Spinal cord (tissue), 10 donors: ENCODE data around the gene RPP38. TPM values are rescaled to one million over a fixed set of nuclear protein-coding genes. Genes with fewer than 3 reads are reported as not detected.

Source experiments
- DNase-seq, 6 donors: peaks; one replicate each; pipeline versions ENCODE4 v3.0.0 to v3.0.0-alpha.2; 2013 to 2015; ENCODE audit warnings: low spot score in 6 of 6, low read depth in 4 of 6
- H3K27ac ChIP-seq: one replicate; pipeline ENCODE4 v1.5.1; 2013; ENCODE audit warnings: low read depth, low read length, control low read depth
- H3K27me3 ChIP-seq: one replicate; pipeline ENCODE4 v1.6.1; 2013; ENCODE audit warnings: low read length; ENCODE audit not compliant: control insufficient read depth, insufficient read depth
- H3K36me3 ChIP-seq: one replicate; pipeline ENCODE4 v1.6.1; 2013; ENCODE audit warnings: low read length; ENCODE audit not compliant: control insufficient read depth, insufficient read depth
- H3K4me1 ChIP-seq: one replicate; pipeline ENCODE4 v1.6.1; 2013; ENCODE audit warnings: low read length; ENCODE audit not compliant: control insufficient read depth, insufficient read depth
- H3K4me3 ChIP-seq: one replicate; pipeline ENCODE4 v1.5.1; 2013; ENCODE audit warnings: low read depth, low read length, control low read depth
- H3K9me3 ChIP-seq: one replicate; pipeline ENCODE4 v1.6.1; 2013; ENCODE audit warnings: low read length; ENCODE audit not compliant: control insufficient read depth, insufficient read depth
- WGBS: methylation state at CpG from one replicate; pipeline ENCODE4 v1.1.5; 2013; ENCODE audit warnings: missing lambda C conversion rate; ENCODE audit not compliant: insufficient coverage; 5-methylcytosine and 5-hydroxymethylcytosine counted together
- polyA plus RNA-seq, 2 donors: library from polyadenylated mRNA; unstranded; fragments of 120-200 nt; gene quantifications; one replicate each; pipeline ENCODE4 v1.2.1, GENCODE V29; 2013; ENCODE audit not compliant: insufficient read length in 2 of 2
- total RNA-seq, 2 donors: library from RNA; depleted of rRNA in 1 of 2; stranded (reverse); fragments of 120-200 nt in 1 of 2; fragments of >200 nt in 1 of 2; gene quantifications; one replicate each; pipeline versions ENCODE4 v1.2.3 to v1.2.4, GENCODE V29; 2013 to 2014
- donor health status: healthy.

The RPP38 gene
- total and polyA plus RNA-seq, 4 donors, result 8.5 to 25.0 (median 16.3) TPM

DNA sequence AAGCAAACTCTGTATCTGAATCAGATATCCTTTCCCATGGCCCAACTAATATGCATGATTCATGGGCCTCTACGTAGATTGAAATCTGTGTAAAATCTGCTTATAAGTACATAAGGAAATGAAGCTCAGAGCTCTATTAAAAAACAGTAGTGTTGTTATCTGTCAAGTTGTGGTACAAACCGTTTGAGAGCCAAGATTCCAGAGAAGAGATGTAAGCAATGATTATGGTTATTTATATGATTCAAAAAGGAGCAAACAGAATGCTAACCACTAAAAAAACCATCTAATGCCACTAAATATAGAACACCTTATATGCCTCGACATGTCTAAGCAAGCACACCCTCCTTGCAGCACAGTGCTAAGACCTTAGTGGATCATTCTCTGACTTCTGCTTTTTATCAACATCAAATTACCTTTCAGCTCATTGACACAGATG is 26.6 kb downstream of the RPP38 start:
- Histone ChIP-seq H3K36me3 (peaks cover 28% of the 10 kb centered on the region), H3K27ac (no peak overlapping the region), H3K4me1 (no peaks in the 10 kb centered on the region), H3K9me3 (no peaks in the 10 kb centered on the region), H3K4me3 (no peak overlapping the region), H3K27me3 (no peaks in the 10 kb centered on the region)
- DNase-seq, result no peak
- 75% methylated on average over 1 of the region's 3 CpGs for WGBS

DNA sequence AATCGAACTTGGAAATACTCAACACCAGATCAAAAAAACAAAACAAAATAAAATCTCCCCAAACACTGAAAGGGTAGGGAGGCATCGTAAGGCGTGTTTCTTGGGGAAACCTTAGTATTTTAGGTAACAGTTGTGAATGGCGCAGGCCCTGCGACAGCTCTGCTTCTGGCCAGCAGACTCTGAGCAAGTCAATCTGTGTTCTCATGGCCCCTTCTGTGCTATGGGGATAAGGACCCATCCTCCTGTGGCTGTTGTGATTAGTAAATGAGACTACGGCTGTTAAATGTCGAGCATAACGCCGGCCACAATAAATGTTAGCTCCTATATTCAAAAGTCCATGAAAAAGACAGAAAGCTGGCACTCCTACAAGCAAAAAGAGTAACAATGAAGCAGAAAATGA is 27.0 kb downstream of the RPP38 start:
- H3K4me1 ChIP-seq, result no peaks in the 10 kb centered on the region
- no peaks in the 10 kb centered on the region for H3K9me3 ChIP-seq
- peaks cover 29% of the 10 kb centered on the region for H3K36me3 ChIP-seq
- 100% methylated on average over 2 of the region's 9 CpGs for WGBS
- no peak overlapping the region for H3K27ac ChIP-seq
- H3K4me3 ChIP-seq, result no peak overlapping the region
- H3K27me3 ChIP-seq, result no peaks in the 10 kb centered on the region
- no peak for DNase-seq

DNA sequence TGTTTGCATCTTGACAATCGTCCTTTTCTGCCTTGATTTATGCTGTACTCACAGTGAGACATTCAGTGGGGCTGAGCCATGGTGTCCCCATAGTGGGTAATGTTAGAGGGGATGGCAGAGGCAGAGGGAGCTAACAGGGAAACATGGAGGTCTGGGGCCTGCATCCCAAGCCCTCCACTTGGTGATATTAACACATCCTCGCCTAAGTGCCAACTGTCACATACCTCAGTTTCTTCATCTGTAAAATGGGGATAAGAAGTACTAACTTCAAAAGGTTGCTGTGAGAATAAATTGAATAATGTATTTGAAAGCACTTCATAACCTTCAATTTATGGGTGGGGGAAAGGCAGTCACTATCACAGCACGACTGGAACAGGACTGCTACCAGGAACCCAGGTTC is 27.8 kb downstream of the RPP38 start:
- Histone ChIP-seq H3K36me3 (peaks cover 31% of the 10 kb centered on the region), H3K27ac (no peak overlapping the region), H3K4me3 (no peak overlapping the region), H3K27me3 (no peaks in the 10 kb centered on the region), H3K4me1 (no peaks in the 10 kb centered on the region), H3K9me3 (no peaks in the 10 kb centered on the region)
- DNase-seq, result no peak
- WGBS, result no CpG with 5 or more reads among the region's 3 CpGs

DNA sequence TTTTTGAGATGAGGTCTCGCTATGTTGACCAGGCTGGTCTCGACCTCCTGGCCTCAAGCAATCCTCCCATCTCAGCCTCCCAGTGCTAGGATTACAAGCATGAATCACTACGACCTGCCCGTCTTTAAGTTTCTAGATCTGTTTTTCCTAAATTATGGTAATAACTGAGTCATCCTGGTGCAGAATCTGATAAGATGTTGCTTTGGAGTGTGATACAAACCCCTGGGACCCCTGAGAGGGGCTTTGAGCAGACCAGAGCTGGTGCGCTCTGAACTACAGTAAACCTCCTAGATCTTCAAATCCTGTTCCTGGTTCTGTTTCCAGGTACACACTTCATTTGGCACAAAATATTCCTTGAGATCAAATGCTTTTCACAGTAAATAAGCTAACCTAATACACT is 34.2 kb downstream of the RPP38 start:
- H3K36me3 ChIP-seq, result peaks cover 45% of the 10 kb centered on the region
- H3K4me3 ChIP-seq, result no peak overlapping the region
- H3K4me1 ChIP-seq, result no peaks in the 10 kb centered on the region
- H3K27ac ChIP-seq, result no peak overlapping the region
- WGBS, result no CpG with 5 or more reads among the region's 5 CpGs
- no peak for DNase-seq
- no peaks in the 10 kb centered on the region for H3K27me3 ChIP-seq
- H3K9me3 ChIP-seq, result no peaks in the 10 kb centered on the region

DNA sequence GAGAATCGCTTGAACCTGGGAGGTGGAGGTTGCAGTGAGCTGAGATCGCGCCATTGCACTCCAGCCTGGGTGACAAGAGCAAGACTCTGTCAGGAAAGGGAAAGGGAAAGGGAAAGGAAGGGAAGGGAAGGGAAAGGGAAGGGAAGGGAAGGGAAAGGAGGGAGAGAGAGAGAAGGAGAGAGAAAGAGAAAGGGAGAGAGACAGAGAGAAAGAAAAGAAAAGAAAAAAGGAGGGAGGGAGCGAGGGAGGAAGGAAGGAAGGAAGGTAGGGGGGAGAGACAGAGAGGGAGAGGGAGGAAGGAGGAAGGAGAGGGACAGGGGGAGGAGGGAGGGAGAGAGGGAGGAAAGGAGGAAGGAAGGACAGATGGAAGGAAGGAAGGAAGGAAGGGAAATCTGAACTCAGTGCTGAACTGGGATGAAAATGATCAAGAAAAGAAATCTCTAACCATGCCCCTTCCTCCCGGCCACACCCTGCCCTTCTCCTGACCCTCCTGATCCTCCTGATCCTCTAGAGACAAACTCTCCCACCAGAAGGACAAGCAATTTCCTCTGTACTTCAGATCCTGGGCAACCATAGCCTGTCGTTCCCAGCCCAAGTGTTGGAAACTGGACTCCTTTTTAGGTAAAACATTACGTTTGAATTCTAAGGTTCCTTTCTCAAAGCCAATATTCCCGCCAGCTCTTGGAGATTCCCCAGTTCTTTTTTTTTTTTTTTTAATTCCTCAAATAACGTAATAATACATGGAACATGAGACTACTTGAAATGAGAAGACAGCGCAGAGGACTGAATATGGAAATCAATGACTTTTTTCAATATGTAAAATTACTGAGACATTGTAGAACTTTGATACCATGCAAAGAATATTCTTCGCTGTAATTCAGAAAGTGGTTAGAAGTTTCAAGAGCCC is 39.2 kb downstream of the RPP38 start:
- H3K9me3 ChIP-seq, result no peaks in the 10 kb centered on the region
- H3K4me3 ChIP-seq, result no peak overlapping the region
- H3K4me1 ChIP-seq, result peaks cover 6% of the 10 kb centered on the region
- H3K27ac ChIP-seq, result no peak overlapping the region
- peaks cover 28% of the 10 kb centered on the region for H3K36me3 ChIP-seq
- H3K27me3 ChIP-seq, result no peaks in the 10 kb centered on the region
- 92% methylated on average over 7 of the region's 11 CpGs for WGBS
- DNase-seq, result no peak

DNA sequence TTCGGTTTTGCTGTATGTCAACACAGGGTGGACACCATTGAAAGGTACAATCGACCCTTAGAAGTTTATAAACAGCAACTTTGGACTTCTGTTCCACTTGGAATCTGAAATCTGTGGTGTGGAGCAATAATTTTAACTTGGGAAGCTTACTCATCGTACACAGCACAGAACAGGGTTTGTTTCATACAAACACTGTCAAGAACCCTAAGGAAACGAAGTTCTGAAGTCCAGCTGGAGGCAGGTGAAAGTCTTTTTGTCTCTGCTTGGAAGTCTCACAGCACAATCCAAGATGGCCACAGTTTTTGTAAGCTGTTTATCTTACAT is 39.8 kb downstream of the RPP38 start:
- Histone ChIP-seq H3K27ac (no peak overlapping the region), H3K36me3 (peaks cover 22% of the 10 kb centered on the region), H3K4me1 (peaks cover 6% of the 10 kb centered on the region), H3K27me3 (no peaks in the 10 kb centered on the region), H3K9me3 (no peaks in the 10 kb centered on the region), H3K4me3 (no peak overlapping the region)
- 100% methylated on average over 2 of the region's 4 CpGs for WGBS
- DNase-seq, result no peak

DNA sequence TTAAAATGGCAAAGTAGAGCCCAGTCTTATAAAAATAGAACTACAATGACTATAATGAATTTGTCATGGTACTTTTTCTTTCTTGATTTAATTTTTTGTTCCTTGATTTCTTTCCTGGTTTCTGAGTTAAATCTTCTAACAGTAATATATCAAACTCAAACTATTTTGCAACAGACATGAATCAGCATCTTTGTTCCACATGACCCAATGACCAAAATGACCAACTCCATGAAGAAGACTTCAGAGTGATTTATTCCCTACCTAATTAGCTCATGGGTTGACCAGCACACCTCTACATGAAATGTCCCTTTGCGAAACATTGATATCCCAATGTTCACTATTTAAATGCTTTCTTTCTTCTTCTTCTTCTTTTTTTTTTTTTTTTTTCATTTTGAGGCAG is 40.5 kb downstream of the RPP38 start:
- H3K27ac ChIP-seq, result no peak overlapping the region
- H3K4me3 ChIP-seq, result no peak overlapping the region
- peaks cover 10% of the 10 kb centered on the region for H3K4me1 ChIP-seq
- 100% methylated on average over 1 of the region's 1 CpG for WGBS
- no peak for DNase-seq
- H3K9me3 ChIP-seq, result no peaks in the 10 kb centered on the region
- H3K36me3 ChIP-seq, result peaks cover 21% of the 10 kb centered on the region
- no peaks in the 10 kb centered on the region for H3K27me3 ChIP-seq

DNA sequence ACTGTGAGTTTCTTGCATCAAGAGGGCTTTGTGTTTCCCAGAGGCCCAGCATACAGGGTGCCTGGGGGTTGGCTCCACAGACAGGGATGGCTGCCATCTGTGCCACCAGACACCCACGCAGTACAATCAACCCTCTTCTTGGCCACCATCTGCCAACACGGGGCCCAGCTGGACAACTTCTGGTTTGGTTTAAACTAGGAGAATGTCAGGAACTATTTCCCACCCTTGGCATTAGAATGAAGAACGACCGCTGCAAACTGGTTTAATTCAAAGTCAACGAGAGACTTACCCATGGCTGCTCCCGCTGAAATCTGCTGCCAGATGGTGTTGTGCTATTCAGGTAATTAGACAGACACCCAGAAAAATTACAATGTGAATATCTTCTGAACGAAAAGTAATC is 43.5 kb downstream of the RPP38 start:
- H3K9me3 ChIP-seq, result no peaks in the 10 kb centered on the region
- H3K27ac ChIP-seq, result peak overlapping the region; percentile 22
- H3K27me3 ChIP-seq, result no peaks in the 10 kb centered on the region
- DNase-seq, result peak; percentile 24 to 84 (median 27)
- peaks cover 5% of the 10 kb centered on the region for H3K36me3 ChIP-seq
- WGBS, result no CpG with 5 or more reads among the region's 7 CpGs
- peaks cover 10% of the 10 kb centered on the region for H3K4me1 ChIP-seq
- H3K4me3 ChIP-seq, result no peak overlapping the region

DNA sequence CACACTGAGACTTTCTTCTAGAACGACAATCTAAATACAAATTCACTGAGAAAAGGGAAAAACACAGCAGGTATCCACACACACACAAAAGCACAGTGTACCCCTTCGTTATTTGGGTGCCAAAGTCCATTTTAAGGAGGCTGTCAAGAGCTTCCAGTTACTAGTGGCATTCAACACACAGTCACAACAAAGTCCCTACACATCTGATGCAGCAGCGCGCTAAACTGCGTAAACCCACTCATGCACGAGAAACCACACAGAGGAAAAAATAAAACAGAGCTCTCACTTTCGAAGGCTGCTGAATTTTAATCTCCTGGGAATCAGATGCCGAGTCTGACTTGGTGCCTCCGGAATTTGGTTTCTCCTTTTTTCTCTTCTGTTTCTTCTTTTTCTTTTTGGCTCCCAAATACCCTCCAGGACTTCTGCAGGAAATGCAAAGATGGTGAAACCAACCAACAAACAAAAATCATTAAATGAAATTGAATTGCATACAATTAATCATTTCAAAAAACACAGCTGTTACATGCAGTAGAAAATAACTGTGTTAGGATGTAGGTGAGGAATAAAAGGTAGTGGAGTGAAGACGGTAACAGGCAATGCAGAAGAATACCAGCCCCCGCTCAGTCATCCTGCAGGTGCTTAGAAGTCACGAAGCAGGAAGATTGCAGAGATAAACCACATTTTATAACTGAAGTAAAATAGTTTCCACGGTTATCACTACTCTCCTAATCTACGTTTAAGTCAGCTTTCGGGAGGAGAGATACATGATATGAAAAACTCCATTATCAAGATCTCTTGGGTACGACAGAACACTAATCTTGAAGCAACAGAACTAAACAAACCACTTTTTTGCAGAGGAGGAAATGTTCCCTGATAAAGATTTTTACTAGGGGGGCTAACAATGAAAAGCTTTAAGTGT is 44.2 kb downstream of the RPP38 start:
- WGBS, result 17% methylated on average over 9 of the region's 16 CpGs
- peak overlapping the region; percentile 22 for H3K27ac ChIP-seq
- no peak overlapping the region for H3K4me3 ChIP-seq
- DNase-seq, result peak; percentile 7 to 81 (median 32)
- H3K9me3 ChIP-seq, result no peaks in the 10 kb centered on the region
- H3K27me3 ChIP-seq, result no peaks in the 10 kb centered on the region
- H3K4me1 ChIP-seq, result peaks cover 10% of the 10 kb centered on the region
- H3K36me3 ChIP-seq, result no peaks in the 10 kb centered on the region
